NCI-H1694 (cell line): Measurements from ENCODE around the gene HDGFL3.

Experiments used
- DNase-seq: peaks from one replicate; lab custom pipeline; 2025; lab: John Stamatoyannopoulos, UW

HDGFL3 gene

DNA sequence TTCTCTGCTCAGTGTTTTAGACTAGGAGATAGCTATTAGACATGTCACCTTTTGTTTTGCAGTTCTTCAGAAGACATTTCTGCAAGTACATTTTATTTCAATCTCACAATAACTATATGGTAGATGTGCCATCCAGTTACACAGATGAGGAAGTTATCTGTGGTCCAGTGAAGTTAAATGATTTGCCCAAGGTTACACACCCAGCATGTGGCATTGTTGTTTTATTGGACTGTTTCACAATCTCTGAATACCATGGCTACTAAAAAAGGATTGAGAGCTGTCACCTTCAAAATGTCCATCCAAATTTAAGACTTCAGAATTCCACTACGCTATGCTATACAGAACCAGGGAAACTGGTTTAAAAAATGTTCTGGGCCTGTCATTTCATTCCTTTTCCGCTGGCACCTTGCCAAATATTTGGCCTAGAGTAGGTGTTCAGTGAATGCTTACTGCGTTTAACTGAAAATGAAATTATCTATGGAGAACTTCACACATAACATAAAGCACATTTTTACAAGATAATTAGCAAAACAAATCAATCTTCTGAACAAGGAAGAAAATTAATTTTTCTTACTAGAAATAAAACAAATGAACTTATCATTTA is 80.0 kb downstream of the HDGFL3 start:
- DNase-seq, result no peak

DNA sequence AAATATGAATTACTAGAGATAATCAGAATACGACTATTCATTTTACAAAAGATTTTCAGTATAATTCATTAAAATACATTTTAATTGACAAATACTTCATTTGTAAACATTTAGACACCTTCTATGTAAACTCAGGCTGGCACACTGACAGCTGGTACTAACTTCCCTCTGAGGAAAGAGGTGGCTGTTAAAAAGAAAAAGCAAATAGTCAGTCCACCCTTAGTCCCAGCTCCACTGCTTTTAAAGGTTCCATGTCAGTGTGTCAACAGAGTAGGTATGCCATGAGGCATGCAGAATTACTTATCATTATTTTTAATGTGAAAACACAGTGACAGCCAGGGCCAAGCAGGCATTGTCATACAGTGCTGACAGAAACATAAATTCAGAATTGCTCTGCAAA is 84.1 kb downstream of the HDGFL3 start:
- no peak for DNase-seq

DNA sequence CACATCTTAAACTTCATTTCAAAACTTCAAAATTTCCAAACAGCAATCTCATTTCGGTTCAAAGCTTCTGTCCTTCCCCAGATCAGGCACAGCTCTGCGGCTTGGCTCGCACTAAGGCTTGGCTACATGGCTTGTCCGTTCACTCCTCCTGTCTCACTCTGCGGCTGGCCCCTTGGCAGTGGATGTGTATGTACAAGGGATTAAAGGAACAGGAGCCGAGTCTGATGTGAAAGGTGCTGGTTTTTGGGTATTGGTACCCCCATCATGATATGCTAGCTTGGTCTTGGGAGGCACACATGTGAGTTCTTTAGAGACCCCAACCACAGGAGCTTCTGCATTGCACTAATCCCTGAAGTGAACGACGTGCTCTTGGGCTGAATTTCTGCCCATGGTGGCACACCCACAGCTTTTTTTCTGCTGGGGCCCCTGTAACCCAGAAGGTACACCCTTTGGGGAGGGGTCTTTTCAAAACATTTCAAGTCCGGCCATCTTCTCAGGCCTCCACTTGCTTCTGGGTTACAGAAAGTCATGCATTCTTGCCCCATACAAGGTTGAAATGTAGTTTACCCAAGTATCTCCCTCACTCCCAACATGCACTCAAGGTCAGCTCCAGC is 87.5 kb downstream of the HDGFL3 start:
- DNase-seq, result no peak

DNA sequence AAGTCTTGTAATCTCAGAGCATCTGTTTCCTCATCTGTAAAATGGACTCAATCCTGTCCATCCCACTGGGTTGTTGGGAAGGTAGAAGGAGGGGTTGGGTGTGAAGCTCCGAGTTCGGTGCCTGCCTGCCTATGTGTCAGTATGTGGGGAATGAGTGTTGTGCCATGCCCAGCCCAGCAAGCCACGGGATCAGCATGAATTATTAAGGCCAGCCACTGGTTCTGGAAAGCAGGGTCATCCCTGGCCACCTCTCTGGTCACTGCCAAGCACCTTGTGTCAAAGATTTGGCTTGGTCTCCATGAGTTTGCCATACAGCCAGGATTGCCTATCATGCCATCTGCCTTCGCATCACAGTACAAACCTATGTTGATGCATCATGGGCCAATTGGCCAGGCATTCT is 88.7 kb downstream of the HDGFL3 start:
- no peak for DNase-seq

DNA sequence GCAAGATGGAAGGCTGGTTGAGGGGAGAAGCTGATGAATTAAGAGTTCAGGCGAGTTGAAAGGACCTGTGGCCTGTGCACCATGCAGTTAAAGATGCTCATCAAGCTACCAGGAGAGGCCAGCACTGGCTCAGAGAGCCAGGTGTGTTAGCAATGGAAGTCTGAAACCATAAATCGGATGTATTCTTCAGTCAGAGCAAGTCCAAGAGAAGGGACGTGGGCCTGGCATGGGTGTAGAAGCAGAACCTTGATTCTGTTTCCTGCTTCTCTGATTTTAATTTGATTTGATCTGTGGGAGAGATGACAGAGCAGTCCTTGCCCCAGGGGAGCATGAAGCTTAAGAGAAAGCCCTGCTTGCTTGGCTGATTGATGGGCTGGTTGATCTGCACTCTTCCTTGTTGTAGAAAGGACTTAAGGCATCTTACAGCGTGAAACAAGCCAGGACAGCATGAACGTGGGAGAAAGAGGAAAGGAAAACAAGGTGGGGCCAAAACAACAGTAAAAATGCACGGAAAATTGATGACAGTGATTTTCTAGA is 89.3 kb downstream of the HDGFL3 start:
- no peak for DNase-seq

DNA sequence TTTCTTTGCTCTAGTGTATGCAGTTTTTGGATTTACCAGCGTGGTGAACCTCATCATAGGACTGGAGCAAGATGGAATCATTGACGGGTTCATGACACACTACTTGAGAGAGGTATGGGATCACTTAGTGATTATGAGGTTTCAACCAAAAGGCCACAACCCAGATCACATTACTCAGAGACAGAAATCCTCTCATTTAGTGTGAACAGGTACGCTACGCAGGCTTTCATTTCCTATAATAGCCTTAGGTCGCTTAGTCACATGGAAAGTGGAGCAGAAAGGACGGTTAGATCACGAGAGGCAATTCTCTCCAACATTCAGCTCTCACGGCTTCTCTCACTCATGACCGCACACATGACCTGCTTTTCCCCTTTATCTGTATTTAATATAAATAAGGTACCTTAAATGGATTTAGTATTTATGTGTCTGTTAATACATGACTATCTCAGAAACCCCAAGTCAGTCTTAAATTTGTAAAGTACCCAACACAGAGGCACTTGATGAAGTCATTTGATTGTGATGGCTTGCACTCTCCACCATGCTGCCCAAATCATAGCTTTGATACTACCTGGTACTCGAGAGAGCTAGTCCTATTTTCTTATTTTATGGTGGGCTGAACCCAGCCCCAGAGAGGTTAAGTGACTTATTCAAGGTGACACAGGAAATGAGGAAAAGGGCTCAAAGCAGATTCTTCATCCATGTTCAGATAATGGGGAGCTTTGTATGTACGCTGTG is 91.6 kb downstream of the HDGFL3 start:
- no peak for DNase-seq

DNA sequence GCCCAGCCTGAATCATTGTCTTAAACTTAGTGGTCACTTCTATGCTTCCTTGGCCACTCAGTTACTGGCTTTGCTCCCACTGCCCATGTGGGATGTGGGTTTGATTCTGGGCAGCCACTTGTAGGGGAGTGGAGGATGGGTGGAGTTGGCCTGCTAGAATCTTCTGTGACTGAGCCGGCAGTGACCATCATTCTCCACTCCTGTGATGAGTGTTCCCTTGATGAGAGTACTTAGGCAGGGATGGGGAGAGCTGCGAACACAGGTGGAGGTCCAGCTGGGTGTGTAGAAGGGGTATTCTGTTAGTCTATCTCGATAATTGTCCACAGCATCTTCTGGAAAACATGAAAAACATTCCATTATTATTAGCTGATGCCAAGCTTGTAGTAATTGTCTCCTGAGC is 92.2 kb downstream of the HDGFL3 start:
- DNase-seq, result no peak

DNA sequence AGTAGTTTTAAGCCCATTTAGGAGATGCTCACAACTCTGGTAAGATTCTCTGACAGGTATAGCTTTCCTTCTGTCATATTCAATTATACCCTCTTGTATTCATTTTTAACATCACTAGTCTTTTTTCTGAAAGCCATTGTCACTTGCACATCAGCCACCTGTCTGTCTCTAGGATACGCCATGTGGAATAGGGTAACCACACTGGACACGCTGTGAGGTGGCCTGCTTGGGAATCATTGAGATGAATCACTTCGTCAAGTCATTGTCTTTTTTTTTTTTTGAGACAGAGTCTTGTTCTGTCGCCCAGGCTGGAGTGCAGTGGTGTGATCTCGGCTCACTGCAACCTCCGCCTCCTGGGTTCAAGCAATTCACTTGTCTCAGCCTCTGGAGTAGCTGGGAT is 92.8 kb downstream of the HDGFL3 start:
- DNase-seq, result no peak

DNA sequence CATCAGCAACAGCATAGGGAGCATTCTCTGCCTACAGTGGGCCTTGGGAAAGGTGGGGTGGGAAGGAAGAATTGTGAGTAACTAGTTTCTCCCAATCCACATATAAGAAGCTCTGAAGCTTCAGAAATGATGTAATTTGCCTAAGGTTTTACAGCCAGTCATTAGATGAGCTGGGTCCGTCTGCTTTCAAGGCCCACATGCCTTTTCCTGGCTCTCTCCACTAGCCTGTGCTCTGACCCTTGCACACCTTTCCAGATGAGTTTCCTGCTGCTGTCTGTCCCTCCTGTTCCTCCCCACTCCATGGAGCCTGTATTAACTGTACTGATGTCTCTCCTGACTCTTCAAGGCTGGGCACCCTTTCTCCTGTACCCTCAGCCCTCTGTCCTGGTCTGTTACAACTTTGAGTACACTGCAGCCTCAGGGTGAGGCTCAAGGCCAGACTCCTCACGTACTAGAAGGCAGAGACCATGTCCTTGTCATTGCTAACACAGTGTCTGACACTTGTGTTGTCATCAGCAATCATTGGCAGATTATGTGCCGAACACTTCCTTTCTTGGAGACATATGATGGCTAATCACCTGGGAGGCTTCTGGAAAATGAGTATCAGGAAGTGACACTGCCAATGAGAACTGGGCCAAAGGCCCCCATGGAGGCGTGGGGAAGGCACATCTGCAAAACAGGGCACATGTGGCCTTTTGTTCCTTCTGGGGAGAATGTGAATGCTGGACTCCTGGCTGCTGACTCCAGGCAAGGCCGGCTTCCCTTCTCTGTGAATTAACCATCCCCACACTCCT is 93.5 kb downstream of the HDGFL3 start:
- DNase-seq, result no peak

DNA sequence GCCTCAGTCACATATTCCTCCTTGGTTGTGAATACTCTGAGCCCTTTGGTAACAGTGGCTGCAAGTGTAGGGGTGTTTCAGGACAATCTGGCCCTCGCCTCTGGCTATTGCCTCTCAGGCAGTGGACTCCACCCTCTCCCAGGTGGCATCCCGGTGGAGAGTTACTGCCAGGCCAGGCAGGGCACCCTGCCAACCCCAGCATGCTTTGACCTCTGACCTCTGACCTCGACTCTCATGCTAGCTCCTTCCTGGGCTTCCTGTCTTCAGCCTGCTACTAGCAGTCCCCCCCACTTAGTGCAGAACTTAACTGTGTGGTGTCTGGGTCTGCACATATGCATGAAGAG is 94.7 kb downstream of the HDGFL3 start:
- no peak for DNase-seq

DNA sequence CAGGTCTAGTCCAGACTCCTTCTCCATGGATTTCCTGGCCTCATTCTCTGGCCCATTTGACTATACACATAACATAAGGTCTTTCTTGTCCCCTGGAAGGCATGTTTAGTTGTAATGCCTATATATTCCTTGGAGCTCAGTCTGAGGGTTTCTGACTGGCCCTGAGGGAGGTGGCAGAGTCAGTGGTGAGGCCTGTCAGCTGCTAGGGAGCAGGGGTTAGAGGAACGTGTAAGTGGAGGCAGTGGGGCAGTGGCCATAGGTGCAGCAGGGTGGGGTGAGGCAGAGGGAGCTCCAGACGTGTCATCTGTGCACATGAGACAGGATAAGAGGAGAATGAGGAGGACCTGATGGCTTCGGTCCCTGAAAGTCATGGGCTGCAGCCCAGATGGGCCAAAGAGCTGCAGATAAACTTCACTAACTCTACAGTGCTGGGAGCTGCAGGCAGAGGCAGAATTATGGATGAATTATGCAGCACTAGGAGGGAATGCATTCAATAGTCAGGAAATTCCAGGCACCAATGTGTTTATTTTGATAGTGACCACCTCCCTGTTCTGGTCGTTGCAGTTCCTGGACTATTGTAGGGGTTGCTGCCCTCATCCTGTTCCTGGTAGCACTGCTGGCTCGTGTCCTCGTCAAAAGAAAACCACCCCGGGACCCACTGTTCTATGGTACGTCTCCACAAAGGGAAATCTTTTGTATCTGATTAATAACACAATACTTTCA is 95.2 kb downstream of the HDGFL3 start:
- DNase-seq, result no peak

DNA sequence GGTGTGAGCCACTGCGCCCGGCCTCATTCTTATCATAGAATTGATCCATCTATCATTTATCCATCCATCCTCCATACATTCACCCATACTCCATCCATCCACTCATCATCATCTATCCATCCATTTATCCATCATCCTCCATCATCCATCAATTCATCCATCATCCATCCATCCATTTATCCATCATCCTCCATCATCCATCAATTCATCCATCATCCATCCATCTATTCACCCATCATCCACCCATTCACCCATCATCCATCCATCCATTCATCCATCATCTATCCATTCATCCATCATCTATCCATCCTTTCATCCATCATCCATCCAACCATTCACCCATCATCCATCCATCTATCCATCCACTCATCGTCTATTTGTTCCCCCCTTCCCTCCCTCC is 96.5 kb downstream of the HDGFL3 start:
- DNase-seq, result no peak

DNA sequence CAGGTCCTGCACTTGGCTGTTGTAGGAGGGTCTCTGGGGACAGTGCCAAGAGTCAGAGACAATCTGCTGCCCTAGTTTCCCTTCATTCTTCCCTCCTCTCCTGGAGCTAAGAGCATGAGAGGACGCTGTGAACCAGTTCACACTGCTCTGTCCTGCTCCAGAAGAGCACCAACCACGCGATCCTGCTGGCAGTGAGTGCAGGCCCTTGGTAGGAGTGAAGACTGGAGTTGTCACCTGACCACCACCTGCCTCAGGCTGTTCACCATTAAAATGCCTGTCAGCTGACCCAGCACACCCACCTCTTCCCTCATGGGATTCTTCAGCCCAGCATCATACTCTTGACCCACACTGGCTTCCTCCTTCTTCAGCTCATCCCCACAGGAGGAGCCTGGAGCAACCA is 97.2 kb downstream of the HDGFL3 start:
- DNase-seq, result no peak

DNA sequence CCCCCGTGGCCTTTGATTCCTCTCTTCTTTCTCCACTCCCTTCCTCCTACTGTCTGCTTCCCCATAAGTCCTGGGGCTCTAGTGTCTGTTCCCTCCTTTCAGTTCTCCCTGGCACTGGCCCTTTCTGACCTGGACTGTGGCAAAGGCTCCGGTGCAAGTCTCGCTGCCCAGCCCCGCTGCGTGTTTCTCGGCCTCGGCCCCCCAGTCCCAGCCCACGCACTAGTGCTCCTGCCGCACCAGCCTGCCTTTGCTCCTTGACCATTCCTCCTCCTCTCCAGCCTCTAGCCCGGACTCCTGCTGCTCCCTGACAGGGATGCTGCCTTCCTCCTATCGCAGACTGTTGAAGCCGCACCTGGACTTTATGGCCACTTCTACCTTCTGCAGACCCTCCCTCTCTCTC is 98.1 kb downstream of the HDGFL3 start:
- no peak for DNase-seq

DNA sequence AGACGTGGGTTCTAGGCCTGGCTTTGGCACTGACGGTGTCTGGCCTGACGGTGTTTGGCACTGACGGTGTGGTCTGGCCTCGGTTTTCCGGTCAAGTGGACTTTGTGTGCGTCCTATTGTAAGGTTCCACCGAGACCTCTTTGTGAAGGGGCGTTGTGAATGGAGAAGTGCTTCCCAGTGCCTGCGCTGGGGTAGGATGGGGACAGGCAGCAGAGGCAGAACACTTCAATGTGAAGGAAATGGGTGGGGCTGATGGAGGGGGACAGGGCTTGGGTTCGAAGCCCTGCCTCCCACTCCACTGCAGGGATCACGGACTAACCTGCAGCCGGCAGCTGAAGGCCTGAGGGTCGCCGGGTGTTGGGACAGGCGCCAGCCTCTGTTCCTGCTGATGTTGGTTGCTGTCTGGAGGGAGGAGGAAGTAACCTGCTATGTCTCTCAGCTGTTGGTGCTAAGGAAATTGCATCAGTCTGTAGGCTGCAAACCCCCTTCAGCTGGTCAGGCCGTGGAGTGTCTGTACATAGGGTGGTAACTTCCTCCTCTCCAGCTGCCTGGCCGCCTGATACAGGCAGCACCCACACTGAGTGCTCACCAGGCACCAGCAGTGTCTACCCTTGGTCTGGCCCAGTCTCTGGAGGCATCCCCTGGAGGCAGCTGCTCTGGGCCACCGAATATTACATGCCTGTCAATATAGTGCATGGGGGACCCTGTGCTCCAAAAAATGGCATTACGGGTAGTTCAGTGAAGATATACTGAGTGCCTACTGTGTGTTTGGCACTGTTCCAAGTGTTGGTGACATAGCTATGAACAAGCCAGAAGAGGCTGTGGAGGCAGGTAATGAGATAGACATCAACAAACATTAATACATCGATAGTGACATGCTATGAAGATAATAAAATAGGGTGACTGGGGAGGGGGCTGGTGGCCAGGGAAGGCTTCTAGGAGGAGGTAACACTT is 99.1 kb downstream of the HDGFL3 start:
- DNase-seq, result no peak

DNA sequence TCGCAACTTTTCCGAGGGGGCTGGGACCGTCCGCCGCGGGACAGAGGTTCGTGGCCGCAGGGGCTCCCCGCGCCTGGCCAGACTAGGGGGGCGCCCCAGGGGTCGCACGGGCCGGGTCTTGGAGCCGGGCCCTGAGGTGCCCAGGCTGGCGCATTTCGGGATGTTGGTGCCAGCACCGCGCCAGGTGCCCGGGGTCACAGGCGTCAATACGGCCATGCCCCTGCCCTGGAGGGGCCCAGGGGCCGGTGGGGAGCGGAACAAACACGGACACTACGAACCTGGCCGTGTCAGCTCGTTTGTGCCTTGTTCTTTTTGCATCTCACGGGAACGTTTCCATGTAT is 99.8 kb downstream of the HDGFL3 start:
- no peak for DNase-seq

DNA sequence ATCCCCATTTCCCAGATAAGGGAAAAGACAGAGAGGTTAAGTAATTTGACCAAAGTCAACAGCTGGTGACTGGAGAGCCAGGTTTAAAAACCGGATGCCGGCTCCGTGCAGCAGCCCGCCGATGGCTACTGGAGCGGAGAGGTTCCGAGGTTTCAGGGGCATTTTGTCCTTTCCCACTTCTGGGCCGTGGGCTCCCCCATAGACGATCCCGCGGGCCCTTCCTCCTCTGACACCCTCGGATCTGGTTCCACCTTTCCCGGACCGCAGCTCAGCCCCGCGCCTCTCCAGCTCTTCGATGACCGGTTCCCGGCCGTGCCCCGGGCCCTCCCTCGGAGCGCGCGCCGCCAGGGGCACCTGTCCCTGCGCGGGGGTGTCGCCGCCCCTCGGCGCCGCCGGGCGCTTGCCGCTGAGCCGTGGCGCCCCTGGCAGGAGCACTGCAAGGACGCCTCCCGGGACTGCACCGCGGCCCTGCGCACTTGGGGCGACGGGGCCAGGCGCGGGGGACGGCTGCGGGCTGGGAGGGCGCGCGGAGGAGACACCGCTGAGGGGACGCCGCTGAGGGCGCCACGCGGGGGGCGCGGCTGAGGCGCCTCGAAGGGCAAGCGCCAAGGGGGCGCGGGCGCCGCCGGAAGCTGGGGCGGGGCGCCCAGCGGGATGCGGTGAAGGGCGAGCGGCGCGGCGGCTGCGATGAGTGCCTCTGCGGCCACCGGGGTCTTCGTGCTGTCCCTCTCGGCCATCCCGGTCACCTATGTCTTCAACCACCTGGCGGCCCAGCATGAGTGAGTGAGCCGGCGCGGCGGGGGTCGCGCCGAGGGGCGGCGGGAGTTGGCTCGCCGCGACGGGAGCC is 100.4 kb downstream of the HDGFL3 start, which contains the start of gene TM6SF1:
TM6SF1 (plus strand) TSS at position 652 of the 847 bp plus-strand sequence; CDS start at position 688, 36 bp downstream.
- no peak for DNase-seq

DNA sequence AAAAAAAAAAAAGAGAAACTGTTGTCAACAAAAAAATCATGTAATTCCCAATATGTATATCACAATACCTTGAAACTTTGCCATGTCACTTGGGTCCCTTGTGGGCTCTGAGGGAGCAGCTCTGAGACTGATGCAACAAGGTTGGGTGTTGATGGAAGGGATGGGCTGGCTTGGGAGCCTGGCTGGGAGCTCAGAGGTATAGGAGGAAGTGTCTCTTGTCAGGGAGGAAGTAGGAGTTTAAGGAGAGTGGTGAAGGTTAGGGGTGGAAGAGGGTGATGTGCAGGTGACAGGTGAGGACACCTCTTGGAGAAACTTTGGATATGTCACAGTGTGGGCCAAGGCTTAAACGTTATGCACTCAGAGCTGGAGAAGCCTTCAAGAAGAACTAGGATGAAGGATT is 102.2 kb downstream of the HDGFL3 start:
- no peak for DNase-seq

DNA sequence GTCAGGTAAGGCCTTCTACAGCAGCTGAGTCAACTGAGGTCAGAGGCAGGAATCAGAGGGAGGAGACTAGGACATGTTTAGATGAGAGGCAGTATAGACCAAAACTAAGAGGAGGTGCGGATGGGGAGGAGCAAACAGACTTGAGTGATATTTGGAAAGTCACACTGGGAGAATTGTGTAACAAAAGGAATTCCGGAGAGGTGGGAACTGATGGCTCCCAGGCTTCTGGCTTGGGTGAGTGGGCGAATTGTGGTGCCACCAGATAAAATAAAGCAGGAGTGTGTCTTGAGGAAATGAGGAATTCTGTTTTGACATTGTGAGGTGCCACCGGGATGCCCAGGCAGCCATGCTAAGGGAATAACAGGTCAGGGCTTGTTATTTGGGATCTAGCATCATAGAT is 103.5 kb downstream of the HDGFL3 start:
- no peak for DNase-seq

DNA sequence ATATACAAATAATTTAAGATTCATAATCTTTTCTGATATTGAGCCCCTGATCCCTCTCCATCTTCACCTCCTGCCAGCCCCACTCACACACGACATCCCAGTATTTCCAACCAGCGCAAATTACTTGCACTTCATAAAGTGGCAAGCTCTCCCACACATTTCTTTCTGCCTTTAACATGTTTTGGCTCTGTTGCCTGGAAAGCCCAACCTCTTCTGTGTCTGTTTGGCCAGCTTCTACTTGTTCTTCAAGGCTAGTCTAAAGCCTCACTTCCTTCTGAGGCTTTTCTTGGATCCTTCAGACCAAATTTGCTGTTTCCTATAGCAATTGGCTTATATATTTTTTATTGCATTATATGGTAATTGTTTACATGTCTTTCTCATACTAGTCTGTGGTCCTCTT is 105.3 kb downstream of the HDGFL3 start:
- no peak for DNase-seq
